HepG2 (cell line): ENCODE results near the gene TTLL13. TPM values are rescaled to one million over a fixed set of nuclear protein-coding genes. Genes with fewer than 3 reads are reported as not detected.

ENCODE experiments used
- BATF2 ChIP-seq: sonication (generic); formaldehyde crosslinking; IDR thresholded peaks from 2 replicates; pipeline ENCODE4 v1.8.0; 2022; ENCODE audit warnings: mild to moderate bottlenecking, missing genetic modification reagents, moderate library complexity
- KLF6 ChIP-seq: IDR thresholded peaks from 2 replicates; pipeline ENCODE4 v1.8.0; 2016; ENCODE audit warnings: missing biosample characterization, missing genetic modification reagents
- MED1 ChIP-seq: sonication (generic); formaldehyde crosslinking; IDR thresholded peaks from 2 replicates; pipeline ENCODE4 v1.4.0; 2020; ENCODE audit warnings: missing genetic modification reagents
- NCOR1 ChIP-seq: fragments of 200-600 bp; sonication (generic); IDR thresholded peaks from 2 replicates; pipeline ENCODE4 v1.7.0; 2017; ENCODE audit warnings: antibody characterized with exemption, low read length, borderline replicate concordance
- ZBTB14 ChIP-seq: sonication (generic); formaldehyde crosslinking; IDR thresholded peaks from 2 replicates; pipeline ENCODE4 v1.4.0; 2020; ENCODE audit warnings: missing genetic modification reagents
- ZBTB25 ChIP-seq: IDR thresholded peaks from 2 replicates; pipeline ENCODE4 v1.6.1; 2018; ENCODE audit warnings: missing genetic modification reagents
- ZNF12 ChIP-seq: sonication (generic); formaldehyde crosslinking; IDR thresholded peaks from 2 replicates; pipeline ENCODE4 v1.5.0; 2020; ENCODE audit warnings: missing genetic modification reagents
- ZNF253 ChIP-seq: sonication (generic); formaldehyde crosslinking; IDR thresholded peaks from 2 replicates; pipeline ENCODE4 v1.8.0; 2022; ENCODE audit warnings: mild to moderate bottlenecking, missing genetic modification reagents, borderline replicate concordance
- ZNF260 ChIP-seq: sonication (generic); formaldehyde crosslinking; IDR thresholded peaks from 2 replicates; pipeline ENCODE4 v1.4.0; 2020; ENCODE audit warnings: missing genetic modification reagents, low read depth, mild to moderate bottlenecking, borderline replicate concordance
- ZNF382 ChIP-seq: sonication (generic); formaldehyde crosslinking; IDR thresholded peaks from 2 replicates; pipeline ENCODE4 v1.5.0; 2020; ENCODE audit warnings: missing genetic modification reagents, mild to moderate bottlenecking, borderline replicate concordance
- ZSCAN21 ChIP-seq: sonication (generic); formaldehyde crosslinking; IDR thresholded peaks from 2 replicates; pipeline ENCODE4 v1.8.0; 2022; ENCODE audit warnings: mild to moderate bottlenecking, missing genetic modification reagents, moderate library complexity, borderline replicate concordance
- polyA plus RNA-seq, 8 experiments: library from polyadenylated mRNA; depleted of rRNA in 3 of 8; stranded (reverse) in 7 of 8; unstranded in 1 of 8; fragments of >200 nt; fragmentation: Illumina TruSeq in 4 of 8; extraction: Trizol in 4 of 8; gene quantifications; 2 replicates each; pipeline versions ENCODE4 v1.2.1 to v1.2.3, GENCODE V29; 2011 to 2016; ENCODE audit warnings: low read depth in 4 of 8, missing spikeins in 1 of 8, mixed read lengths in 1 of 8; ENCODE audit not compliant: insufficient read depth in 1 of 8
- total RNA-seq, 5 experiments: library from RNA; depleted of rRNA; stranded (reverse); fragments of >200 nt; fragmentation: Illumina TruSeq; extraction: Trizol; gene quantifications; 2 replicates each; pipeline ENCODE4 v1.2.3, GENCODE V29; 2016; ENCODE audit warnings: low read depth in 1 of 5

TTLL13 gene
- total and polyA plus RNA-seq, 2 of the 13 experiments (the other 11 are each of a cell fraction or from before 2014, with no cell fraction given) = 0.07 to 0.29 TPM

GRCh38 chr15:90219421-90220141, 29.8 kb upstream of the TTLL13 start (continued):
- TF ChIP-seq ZNF12 (CRISPR knock-in tag) (no peak), ZNF382 (no peak), BATF2 (CRISPR knock-in tag) (no peak), ZBTB14 (CRISPR knock-in tag) (no peak), ZNF260 (no peak), MED1 (CRISPR knock-in tag) (no peak), ZNF253 (no peak), NCOR1 (no peak), KLF6 (CRISPR knock-in tag) (no peak), ZBTB25 (CRISPR knock-in tag) (no peak), ZSCAN21 (CRISPR knock-in tag) (no peak)
